T-helper 1 cell (primary cell): ENCODE results near the gene CDKAL1.
"Not testable (repeated sequence)": the region's sequence is repeated elsewhere in the genome, so short reads cannot be mapped to it uniquely, and the experiment has no call there.

Source experiments
- DNase-seq, 5 donors: peaks; one replicate each; pipeline ENCODE4 v3.0.0-alpha.2; 2012 to 2020

CDKAL1 gene

DNA sequence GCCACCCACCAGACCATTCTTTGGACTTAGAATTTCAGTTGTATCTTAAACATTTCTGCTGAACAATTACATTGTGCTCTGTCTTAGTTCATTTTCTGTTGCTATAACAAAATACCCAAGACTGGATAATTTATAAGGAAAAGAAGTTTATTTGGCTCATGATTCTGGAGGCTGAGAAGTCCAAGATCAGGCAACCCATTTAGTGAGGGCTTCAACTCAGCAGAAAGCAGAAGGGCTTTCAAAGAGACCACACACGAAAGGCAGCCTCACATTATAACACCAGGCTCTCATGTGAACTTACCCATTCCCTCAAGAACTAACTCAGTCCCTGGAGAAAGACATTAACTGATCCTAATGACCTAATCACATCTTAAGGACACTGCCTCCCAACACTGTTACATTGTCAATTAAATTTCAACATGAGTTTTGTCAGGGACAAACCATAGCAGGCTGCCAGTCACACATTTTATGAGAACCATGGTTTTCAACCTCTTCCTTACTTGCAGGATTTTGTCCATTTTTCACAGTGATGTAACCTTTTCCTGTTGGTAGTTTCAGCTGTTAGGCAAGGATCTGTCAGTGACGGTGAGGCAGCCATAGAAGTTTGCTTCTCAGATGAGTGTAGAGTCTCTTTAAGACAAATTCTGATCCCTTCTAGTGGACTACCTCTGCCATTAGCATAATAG is 659.7 kb downstream of the CDKAL1 start:
- no peak for DNase-seq

DNA sequence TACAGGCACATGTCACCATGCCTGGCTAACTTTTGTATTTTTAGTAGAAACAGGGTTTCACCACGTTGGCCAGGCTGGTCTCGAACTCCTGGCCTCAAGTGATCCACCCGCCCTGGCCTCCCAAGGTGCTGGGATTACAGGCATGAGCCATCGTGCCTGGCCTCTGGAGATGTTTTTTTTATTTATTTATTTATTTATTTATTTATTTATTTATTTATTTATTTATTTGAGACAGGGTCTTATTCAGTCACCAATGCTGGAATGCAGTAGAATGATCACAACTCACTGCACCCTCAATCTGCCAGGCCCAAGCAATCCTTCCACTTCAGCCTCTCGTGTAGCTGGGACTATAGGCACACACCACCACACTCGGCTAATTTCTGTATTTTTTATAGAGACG is 661.0 kb downstream of the CDKAL1 start:
- not testable (repeated sequence) for DNase-seq

- no peak for DNase-seq
Observed at GRCh38 chr6:21198032-21198640, 663.9 kb downstream of the CDKAL1 start.

GRCh38 chr6:21199262-21199661 is 665.0 kb downstream of the CDKAL1 start:
- no peak for DNase-seq

GRCh38 chr6:21200134-21200870 is 666.0 kb downstream of the CDKAL1 start:
- no peak for DNase-seq

- no peak for DNase-seq
Observed at GRCh38 chr6:21201187-21201586, 666.9 kb downstream of the CDKAL1 start.

GRCh38 chr6:21201637-21202350 is 667.5 kb downstream of the CDKAL1 start:
- DNase-seq: no peak

DNA sequence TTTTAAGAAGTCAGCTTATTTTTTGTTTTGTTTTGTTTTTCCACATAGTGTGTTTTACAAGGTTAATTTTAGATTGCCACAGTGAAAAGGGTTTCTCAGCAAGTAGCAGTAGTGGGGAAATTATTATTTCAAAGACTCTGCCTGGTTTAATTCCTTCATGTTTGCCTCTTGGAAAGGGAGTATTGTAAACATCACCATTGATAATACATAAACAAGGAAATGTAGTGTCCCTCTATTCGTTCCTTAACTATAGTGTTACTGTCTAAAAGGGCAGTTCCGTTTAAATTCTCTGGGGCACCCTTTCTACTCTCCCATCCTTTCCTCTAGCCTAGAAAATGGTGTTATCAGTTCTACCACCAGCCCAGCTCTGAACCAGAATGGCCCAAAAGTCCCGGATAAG is 668.3 kb downstream of the CDKAL1 start:
- DNase-seq: no peak

DNA sequence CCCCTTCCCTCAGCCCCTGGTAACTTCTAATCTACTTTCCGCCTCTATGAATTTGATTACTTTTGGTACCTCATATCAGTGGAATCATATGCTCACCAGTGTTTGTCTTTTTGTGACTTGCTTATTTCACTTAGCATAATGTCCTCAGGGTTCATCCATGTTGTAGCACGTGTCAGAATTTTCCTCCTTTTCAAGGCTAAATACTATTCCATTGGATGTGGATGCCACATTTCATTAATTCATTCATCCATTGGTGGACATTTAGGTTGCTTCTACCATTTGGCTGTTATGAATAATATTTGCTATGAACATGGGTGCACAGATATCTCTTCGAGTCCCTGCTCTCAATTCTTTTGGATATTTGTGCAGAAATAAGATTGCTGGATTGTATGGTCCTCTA is 670.7 kb downstream of the CDKAL1 start:
- no peak for DNase-seq

DNA sequence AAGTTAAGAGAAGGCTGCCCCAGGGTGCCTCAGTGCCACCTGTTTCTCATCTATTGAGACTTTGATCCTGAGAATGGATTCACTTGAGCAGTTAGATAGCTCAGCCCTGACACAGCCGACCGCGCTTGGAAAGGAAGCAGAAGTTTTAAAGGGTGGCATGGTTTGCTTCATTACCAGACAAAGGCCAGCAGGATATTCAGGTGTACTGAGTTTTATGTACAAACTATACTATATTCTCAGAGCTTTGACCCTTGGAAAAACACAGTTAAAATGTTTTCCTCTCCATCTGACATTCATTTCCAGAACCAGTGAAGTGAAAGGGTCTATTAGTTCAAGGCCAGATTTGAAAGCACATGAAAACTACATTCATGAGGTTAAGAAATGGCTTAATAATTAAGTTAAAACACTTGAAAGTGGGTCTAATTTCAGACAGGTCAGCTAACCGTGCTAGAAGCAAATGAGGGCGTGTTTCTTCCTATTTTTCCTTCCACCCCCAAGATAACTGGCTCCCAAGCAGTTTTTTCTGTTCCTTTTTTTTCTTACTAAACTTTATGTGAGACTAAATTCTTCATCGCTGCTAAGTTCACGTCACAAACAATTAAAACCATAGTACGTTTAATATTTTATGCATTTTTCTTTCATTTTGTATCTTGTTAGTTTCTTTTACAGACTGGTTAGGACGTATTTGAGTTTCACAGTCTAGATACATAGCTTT is 674.0 kb downstream of the CDKAL1 start:
- DNase-seq: no peak

- DNase-seq: no peak
Observed at GRCh38 chr6:21208796-21209186, 674.5 kb downstream of the CDKAL1 start.

GRCh38 chr6:21213492-21213891 is 679.2 kb downstream of the CDKAL1 start:
- DNase-seq: no peak

- DNase-seq: no peak
Observed at GRCh38 chr6:21214738-21215448, 680.6 kb downstream of the CDKAL1 start.

GRCh38 chr6:21219241-21219640 is 685.0 kb downstream of the CDKAL1 start:
- no peak for DNase-seq

DNA sequence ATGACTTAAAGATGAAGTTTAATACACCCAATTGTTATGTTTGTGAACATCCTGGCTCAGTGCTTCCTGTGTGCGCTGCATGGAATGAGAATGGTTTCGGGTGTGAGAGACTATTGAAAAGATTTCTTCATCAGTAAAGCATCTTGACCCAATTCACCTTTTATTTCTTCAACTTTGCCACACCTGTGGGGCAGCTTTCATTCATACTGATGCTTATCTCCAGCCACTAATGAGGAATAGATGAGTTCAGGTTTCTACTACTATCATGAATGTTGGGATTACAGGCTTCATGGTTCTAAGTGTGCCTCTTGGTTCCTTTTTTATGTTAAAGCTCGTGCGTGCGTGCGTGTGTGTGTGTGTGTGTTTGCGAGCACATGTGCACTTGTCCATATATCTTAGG is 685.6 kb downstream of the CDKAL1 start:
- DNase-seq: no peak

- no peak for DNase-seq
Observed at GRCh38 chr6:21220271-21220987, 686.2 kb downstream of the CDKAL1 start.

GRCh38 chr6:21222656-21223055 is 688.4 kb downstream of the CDKAL1 start:
- no peak for DNase-seq

- no peak for DNase-seq
Observed at GRCh38 chr6:21225912-21226311, 691.7 kb downstream of the CDKAL1 start.

- DNase-seq: no peak
Observed at GRCh38 chr6:21227486-21227885, 693.2 kb downstream of the CDKAL1 start.

DNA sequence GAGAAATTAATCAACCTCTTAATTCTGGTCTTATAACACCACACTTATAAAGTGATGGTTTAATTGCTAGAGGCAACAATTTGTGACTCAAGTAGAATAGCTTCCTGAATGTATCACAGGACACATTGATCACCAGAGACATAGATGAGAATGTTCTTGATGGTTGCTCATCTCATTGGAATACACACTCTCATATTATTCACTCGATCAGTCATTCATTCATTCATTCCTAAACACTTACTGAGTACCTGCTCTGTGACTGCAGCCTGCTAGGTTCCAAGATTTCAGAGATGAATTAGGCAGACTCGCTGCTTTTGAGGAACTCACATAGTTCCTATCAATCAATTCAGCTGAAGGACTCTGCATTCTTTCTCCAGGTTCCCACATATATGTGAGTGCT is 694.2 kb downstream of the CDKAL1 start:
- no peak for DNase-seq

DNA sequence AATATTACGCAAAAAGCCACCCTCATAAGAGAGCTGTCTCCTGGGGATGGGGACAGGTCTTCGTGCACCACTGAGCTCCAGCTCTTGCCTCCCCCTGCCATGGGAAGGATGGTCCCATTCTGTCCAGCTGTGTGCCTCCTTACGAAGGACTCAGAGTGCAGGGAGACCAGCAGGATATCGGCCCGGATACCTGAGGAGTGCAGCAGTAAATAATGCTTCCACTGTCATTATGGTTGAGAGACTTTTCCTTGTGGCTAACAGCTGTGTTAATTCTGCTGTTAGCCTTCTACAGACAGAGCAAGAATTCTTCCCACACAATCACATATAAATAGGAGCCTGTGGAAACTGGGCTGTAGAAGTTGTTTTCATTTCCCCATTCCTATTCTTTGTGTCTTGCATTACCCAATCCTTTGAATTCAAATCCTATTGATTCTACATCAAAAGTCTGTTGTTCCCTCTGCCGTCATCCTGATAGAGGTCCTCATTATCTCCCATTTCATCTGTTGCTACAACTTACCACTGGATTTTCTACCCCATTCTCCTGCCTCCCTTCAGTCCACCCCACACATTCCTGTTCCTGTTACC is 694.7 kb downstream of the CDKAL1 start:
- no peak for DNase-seq
